C1 segment of cervical spinal cord (tissue), 14 donors: ENCODE data around the gene RBMX2.
"Not testable (repeated sequence)": the region's sequence is repeated elsewhere in the genome, so short reads cannot be mapped to it uniquely, and the experiment has no call there.

ENCODE experiments used
- DNase-seq, 14 donors: peaks; one replicate each; lab custom pipeline; 2025; lab: John Stamatoyannopoulos, UW

Gene RBMX2, protein sequence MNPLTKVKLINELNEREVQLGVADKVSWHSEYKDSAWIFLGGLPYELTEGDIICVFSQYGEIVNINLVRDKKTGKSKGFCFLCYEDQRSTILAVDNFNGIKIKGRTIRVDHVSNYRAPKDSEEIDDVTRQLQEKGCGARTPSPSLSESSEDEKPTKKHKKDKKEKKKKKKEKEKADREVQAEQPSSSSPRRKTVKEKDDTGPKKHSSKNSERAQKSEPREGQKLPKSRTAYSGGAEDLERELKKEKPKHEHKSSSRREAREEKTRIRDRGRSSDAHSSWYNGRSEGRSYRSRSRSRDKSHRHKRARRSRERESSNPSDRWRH

DNA sequence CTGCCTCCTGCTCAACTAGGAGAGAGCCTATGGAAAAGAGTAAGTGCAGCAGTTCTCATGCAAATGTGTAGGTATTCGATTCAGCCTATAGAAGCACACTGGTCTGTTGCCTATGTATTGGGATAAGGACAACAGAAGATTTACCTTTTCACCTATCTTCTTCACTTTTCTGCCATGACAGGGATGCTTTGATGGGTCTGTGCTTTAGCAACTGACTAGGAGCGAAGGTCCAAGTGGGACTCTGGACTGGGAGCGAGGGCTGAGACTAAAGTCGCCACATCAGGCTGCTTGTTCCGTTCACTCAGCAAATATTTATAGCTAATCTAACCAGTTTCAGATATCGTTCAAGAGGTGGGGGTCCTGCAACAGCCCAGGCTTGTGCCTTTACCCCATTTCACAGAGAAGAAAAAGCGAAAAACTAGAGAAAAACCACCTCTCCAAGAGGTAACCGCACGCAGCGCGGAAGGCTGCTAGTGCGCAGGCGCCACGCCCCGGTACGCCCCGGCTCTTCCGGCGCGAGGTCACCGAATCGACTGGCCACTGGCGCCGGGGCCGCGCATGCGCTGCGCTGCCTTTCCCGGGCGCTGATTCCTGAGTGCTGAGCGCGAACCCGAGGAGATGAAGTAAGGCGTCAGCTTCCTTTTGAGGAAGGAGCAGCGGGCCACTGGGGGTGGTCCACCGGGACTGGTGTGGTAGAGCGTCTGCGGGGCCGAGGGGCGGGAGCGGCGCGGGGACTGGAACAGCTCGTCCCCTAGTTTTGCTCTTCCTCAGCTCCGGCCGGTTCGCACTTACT, at the start of gene RBMX2:
Gene RBMX2 (plus strand): TSS at position 573 of the 793 bp plus-strand sequence. CDS start 46 bp downstream, at position 619.
- DNase-seq: peak in 13 of 14 donors; percentile 1 to 83 (median 51)

DNA sequence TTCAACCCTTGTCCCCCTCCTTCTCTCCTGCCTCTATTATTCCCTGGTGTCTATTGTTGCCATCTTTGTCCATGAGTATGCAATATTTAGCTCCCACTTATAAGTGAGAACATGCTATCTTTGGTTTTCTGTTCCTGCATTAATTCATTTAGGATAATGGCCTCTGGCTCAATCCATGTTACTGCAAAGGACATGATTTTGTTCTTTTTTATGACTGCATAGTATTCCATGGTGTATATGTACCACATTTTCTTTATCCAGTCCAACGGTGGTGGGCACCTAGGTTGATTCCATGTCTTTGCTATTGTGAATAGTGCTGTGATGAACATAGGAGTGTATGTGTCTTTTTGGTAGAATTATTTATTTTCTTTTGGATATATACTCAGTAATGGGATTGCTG, 49.7 kb upstream of the RBMX2 start:
- DNase-seq: not testable (repeated sequence)

DNA sequence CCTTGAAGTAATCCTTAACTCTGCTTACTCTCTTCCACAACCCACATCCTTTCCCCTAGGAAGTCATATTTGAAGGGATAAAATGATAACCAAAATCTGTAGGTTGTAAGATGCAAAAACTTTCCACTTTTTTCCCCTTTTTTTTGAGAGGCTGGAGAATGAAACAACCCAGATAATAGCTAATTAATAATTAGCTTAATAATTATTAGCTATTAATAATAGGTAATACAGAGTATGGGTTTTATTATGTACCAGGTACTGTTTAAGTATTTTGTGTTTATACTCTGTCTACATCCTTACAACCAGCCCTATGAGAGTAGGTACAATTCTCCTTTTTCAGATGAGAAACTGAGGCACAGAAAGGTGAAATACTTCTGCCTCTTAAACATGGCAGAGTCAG, 25.7 kb upstream of the RBMX2 start:
- no peak for DNase-seq

DNA sequence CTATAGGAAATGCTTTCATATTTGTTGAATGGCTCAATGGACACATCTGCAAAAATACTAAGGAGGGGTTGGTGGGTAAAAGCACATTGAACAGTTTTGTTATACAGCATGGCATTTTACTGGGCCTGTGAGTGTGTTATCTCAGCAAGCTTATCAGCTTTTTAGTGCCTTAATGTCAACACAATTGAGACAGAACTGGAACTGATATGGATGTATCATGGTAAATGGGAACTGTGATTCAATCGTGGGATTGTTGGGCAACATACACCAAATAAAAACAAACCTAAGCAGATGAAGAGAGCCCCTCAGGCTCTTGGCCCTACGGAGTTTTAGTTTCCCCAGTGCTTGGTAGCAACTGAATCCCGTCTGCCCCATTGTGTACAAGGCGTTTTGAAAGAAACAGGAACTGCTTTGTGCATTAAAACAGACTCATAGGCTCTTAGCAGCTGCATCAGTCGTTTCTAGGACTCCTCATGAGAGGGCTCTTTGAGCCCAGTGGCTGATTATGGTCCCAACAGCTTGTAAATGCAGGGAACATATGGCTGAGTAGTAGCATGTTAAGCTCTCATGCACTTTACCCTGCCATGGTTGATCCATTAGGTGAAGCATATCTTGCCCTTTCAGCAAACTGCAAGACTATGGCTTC, 23.6 kb upstream of the RBMX2 start:
- peak in 3 of 14 donors; percentile 0 to 1 (median 0) for DNase-seq

DNA sequence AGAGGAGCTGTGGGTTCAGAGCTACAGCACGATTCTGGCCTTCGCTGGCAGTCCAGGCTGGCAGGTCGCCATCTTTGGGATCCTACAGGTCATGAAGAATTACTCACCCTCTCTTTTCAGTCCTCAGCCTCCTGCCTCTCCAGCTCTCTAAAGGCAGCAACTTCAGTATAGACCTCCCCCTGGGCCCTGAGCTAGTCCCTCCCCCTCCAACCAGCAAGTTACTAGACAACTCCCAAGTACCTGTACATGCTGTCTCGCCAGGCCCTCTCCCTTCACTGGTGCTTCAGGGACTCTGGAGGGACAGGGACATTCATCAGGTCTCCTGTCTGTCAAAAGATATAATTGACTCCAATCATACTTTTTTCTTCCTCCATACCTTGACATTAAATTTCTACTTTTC, 16.3 kb upstream of the RBMX2 start, which contains the start of gene GPR119:
Gene GPR119 (minus strand): TSS at position 155 of the 400 bp plus-strand sequence. CDS start 227 bp downstream, outside the sequence.
- DNase-seq: no peak

DNA sequence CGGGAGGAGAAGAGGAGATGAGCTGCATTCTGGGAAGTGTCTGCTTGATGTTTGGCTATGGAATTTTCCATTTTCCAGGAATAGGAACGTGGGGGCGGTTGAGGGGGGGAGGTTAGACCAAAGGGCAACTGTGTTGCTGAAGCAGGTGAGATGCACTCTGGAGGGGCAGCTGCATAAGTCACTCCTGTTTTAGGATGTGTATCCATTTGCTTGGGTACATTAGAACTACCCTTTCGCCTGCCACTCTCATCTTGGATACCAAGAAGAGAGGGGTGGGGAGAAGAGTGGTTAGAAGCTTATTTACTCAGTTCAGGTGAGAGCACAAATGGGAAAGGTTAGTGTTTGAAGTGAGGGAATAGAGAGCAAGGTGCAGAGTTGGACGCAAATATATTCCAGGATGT, 15.4 kb upstream of the RBMX2 start:
- DNase-seq: no peak

DNA sequence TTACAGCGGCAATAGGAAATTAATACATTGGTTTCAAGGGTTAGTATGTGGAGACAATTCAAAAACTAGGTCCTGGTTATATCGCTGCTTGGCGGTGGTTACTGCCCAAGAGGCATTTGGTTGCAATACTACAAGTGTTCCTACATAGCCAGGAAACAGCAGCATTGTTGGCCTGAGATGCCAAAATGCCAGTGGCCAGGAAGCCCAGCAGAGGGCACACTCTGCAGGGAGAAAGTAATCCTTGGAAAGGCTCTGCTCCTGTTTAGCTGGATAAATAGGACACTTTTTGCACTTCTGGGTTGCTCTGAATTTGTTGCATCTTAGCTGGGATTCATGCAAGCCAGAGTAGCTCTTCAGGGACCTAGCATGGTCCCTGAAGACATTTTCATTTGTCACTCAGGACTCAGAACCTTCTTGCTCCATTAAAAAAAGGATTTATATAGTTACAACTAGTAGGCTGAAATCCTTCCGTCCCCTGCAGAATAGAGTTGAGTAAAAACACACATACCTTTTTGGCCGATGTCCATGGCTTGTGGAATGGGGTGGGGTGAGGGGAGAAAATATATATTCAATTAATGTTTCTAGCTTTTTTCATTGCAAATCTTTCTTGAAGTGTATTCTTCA, 8.2 kb upstream of the RBMX2 start:
- DNase-seq: peak in 10 of 14 donors; percentile 1 to 38 (median 16)

DNA sequence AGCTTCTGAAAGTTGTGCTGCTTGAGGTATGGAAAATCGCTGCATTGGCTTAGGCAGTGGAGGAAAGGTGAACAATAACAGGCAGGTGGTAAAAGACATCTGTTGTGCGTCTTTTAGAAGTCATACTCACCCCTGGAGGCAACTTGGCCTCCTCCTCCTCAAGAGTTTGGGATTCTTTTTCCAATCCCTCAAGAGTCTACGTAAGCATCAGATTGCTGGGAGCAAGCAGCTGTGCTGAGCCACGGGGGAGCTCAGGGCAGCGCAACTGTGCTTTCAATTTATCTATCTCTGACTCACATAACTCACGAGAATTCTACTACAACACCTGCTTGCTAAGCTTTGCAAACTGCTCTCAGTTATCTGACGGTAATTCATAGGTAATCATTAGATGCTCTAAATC, 6.4 kb upstream of the RBMX2 start:
- DNase-seq: no peak

DNA sequence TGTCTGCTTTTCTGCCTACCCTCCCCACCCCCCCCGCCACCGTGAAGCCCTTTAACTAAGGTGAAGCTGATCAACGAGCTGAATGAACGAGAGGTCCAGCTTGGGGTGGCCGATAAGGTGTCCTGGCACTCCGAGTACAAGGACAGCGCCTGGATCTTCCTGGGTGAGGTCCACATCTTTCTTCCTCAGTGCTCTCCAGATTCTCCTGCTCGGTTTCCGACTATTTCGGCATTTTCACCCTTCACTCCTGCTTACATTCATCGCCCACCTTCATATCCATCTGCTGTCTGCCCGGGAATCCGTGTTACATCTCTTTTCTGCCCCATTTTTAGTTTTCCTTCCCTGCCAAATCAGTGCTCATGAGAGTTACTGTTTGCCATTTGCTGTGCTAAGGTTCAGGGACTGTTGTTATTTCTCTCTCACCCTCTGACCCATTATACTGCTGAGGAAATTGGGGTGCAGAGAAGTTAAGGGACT, 459 bp downstream of the RBMX2 start:
- no peak for DNase-seq

DNA sequence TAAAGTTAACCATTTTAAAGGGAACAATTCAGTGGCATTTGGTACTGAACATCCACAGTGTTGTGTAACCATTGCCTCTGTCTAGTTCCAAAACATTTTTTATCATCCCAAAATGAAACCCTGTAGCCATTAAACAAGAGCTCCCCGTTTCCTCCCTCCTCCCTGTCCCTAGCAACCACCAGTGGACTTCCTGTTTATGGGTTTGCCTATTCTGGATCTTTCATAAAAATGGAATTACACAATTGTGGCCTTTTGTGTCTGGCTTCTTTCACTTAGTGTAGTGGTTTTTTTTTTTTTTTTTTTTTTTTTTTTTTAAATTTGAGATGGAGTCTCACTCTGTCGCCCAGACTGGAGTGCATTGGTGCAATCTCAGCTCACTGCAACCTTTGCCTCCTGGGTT, 11.6 kb downstream of the RBMX2 start:
- DNase-seq: no peak

DNA sequence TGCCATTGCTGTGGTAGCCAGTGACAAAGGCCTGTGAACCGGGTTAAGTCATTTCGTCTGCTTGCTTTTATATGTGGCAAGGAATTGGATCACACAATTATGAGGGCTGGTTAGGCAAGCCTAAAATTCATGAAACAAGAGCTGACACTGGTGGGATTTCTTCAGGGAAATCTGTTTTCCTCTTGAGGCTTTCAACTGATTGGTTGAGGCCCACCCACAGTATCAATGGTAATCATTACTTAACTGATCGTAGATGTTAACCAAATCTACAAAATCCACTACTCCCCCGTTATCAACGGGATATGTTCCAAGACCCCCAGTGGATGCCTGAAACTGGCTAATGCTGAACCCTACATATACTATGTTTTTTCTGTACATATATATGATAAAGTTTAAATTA, 13.0 kb downstream of the RBMX2 start:
- DNase-seq: no peak

DNA sequence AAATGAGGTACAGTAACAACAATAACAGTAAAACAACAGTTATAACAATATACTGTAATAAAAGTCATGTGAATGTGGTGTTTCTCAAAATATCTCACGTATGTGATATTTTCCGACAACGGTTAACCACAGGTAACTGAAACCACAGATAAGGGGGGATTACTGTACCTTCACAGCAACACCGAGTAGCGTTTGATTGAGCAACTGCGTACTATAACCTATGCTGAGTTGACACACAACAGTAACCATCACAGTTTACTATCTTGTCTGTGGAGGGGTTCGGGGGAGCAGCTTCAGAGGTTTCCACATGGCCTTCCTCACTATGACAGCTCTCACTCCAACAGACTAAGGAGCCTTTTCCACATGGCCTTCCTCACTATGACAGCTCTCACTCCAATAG, 13.4 kb downstream of the RBMX2 start:
- DNase-seq: no peak

DNA sequence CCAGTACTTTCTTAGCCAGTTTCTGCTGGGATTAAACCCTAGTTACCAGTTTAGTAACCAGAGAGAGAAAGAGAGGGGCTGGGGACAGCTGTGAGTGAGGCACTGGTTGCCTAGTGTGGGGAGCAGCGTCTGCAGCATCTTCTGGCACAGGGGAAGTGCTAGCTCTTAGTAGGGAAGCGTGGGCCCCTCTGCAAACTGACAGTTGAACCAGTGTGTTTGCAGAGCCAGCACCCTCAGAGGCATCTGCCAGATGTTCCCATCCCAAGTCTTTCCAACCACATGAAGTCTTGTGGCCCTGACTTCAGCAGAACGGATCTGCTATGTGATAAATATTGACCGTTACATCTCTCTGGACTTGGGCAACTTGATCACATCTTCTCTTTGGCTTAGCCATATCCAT, 15.0 kb downstream of the RBMX2 start:
- no peak for DNase-seq

DNA sequence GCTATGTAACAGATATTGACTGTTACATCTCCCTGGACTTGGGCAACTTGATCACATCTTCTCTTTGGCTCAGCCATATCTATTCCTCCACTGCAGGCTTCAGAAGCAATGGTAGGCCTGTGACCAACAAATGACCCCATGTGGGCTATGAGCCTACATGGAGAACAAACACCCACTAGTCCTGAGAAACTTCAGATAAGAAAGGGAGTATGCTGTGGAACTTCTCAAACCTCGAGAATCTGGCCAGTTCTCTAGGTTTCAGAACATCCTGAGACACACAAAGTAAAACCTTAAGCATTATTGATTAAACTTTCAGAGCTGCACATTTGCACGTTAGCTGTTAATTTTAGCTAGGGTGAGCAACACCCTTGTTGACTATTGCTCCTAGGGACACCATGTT, 16.3 kb downstream of the RBMX2 start:
- DNase-seq: no peak

DNA sequence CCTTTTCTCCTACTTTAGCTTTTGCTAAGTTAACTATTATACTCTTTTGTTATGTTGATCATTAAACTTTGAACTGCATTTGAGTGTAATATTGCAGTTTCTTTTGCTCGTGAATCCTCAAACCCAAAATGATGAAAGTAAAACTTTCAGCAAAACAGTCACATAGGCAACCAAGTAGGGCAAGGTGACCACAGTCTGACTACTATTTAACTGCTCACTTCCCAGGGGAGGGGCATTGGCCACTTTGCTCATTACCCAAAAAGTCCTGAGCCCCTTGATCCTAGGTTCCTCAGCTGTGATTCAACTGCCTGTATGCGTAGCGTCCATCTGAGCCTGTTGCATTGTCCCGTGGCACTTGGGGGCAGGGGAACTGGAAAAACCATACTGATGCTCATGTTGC, 17.0 kb downstream of the RBMX2 start:
- DNase-seq: no peak

DNA sequence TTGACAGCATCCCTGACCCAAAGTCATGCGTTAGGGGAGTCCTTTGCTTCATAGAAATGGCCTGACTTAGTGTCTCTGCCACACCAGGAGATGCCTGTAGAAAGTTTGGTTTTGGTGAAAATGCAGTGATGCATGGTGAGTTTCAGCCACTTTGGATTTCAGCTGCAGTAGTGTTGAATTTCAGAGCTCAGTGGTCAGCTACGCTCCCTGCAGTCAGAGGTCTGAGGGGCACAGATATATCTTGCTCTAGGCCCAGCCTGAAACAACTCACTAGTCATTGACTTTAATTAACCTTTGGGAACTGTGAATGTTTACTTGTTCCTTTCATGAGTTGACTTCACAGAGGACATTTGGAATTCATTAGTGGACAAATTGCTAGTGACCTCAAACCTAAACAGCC, 17.5 kb downstream of the RBMX2 start:
- DNase-seq: no peak

DNA sequence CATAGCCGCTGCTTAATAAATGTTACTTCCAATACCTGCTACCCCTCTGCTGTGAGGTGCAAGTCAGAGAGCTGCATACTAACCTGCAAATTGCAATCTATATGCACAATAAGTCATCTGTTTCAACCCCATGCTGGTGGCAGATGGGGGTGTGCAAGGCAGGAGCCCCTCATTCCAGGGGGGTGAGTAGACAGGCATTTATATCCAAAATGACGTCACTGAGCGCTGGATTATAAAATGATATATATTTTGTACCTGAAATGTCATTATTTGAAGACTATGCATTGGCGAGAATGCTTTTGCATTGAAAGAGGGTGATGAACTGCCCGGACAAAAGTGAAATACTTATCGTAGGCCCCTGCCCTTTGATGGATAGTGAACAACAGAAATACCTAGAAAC, 24.7 kb downstream of the RBMX2 start:
- DNase-seq: no peak

DNA sequence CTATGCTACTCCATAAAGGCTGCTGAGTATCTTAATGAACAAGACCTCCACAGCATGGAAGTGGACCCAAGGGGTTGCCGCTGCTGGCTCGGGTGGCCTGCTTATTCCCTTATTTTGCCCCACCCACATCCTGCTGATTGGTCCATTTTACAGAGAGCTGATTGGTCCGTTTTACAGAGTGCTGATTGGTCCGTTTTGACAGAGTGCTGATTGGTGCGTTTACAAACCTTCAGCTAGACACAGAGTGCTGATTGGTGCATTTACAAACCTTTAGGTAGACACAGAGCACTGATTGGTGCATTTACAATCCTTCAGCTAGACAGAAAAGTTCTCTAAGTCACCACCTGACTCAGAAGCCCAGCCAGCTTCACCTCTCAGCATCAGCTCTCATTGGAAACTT, 27.4 kb downstream of the RBMX2 start:
- DNase-seq: not testable (repeated sequence)

DNA sequence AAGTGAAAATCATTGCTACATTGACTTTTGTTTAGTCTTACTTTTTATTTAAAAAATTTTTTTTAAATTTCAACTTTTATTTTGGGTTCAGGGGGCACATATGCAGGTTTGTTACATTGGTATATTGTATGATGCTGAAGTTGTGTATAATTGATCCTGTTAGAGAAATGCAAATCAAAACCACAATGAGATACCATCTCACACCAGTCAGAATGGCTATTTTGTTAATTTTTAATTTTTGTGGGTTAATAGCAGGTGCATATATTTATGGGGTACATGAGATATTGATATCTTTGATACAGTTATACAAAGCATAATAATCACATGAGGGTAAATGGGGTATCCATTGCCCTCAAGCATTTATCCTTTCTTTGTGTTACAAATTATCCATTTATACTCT, 34.1 kb downstream of the RBMX2 start:
- no peak for DNase-seq

DNA sequence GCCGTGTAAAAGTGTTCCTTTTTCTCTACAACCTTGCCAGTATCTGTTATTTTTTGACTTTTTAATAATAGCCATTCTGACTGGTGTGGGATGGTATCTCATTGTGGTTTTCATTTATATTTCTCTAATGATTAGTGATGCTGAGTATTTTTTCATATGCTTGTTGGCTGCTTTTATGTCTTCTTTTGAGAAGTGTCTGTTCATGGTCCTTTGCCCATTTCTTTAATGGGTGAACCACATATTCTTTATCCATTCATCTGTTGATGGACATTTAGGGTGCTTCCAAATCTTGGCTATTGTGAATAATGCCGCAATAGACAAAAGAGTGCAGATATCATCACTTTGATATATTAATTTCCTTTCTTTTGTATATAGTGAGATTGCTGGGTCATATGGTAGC, 36.2 kb downstream of the RBMX2 start:
- DNase-seq: not testable (repeated sequence)

DNA sequence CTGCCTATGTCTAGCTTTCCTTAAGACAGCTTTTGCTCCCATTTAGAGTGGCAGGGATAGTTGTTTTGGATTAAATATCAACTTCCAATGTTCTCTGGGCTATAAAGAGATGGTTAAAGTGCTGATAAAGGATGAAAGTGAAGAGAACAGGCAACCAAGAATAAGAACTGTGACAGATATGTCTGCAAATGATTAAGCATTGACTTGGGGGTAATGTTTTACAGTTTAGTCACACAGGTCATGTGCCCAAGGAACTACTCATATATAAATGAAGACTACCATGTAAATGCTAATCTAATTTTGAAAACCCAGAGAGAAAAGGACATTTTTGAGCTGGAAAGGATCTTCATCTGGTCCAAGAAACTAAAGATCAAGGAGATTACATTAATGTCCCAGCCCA, 42.1 kb downstream of the RBMX2 start:
- DNase-seq: no peak
